ENCODE data around the gene NFKBIB.
"Not testable (repeated sequence)": the region's sequence is repeated elsewhere in the genome, so short reads cannot be mapped to it uniquely, and the experiment has no call there.

NFKBIB gene

DNA sequence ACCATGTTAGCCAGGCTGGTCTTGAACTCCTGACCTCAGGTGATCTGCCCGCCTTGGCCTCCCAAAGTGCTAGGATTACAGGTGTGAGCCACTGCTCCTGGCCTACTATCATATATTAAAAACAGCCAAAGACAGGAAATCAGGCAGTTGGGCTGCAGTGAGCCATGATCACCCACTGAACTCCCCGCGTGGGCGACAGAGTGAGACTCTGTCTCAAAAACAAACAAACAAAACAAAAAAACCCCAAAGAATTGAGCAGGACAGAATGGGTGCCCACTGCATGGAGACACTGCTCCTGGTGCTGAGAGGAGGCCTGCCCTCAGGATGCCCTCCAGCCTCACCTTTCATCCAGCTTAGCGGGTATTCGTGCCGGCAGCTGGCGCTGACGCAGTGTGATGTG, 16.5 kb upstream of the NFKBIB start:
- no peak overlapping the region for H3K4me3 ChIP-seq (ENCODE audit: low read depth, low read length)
- TF ChIP-seq, protein P1, sequence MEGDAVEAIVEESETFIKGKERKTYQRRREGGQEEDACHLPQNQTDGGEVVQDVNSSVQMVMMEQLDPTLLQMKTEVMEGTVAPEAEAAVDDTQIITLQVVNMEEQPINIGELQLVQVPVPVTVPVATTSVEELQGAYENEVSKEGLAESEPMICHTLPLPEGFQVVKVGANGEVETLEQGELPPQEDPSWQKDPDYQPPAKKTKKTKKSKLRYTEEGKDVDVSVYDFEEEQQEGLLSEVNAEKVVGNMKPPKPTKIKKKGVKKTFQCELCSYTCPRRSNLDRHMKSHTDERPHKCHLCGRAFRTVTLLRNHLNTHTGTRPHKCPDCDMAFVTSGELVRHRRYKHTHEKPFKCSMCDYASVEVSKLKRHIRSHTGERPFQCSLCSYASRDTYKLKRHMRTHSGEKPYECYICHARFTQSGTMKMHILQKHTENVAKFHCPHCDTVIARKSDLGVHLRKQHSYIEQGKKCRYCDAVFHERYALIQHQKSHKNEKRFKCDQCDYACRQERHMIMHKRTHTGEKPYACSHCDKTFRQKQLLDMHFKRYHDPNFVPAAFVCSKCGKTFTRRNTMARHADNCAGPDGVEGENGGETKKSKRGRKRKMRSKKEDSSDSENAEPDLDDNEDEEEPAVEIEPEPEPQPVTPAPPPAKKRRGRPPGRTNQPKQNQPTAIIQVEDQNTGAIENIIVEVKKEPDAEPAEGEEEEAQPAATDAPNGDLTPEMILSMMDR (IDR thresholded peaks at IDR 0.05; ENCODE audit: low read depth, low read length) = no peak
- no peak for DNase-seq (ENCODE audit: low read depth, low spot score)
- in situ Hi-C loops (cut with HindIII; ENCODE audit: low sequenced_read_pairs) = no loop called here

DNA sequence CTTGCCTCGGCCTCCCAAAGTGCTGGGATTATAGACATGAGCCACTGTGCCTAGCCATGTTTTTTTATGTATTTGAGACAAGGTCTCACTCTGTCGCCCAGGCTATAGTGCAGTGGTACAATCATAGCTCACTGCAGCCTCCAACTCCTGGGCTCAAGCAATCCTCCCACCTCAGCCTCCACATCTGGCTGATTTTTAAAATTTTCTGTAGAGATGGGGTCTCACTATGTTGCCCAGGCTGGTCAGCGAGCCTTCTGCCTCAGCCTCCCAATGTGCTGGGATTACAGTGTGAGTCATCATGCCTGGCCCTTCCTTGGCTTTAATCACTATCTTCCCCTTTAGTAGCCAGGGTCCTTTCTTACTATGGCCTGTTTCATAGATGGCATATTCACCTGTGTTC, 15.1 kb upstream of the NFKBIB start:
- H3K4me3 ChIP-seq (ENCODE audit: low read depth, low read length); in situ Hi-C loops (cut with HindIII; ENCODE audit: low sequenced_read_pairs); DNase-seq (ENCODE audit: low read depth, low spot score): not testable (repeated sequence)

DNA sequence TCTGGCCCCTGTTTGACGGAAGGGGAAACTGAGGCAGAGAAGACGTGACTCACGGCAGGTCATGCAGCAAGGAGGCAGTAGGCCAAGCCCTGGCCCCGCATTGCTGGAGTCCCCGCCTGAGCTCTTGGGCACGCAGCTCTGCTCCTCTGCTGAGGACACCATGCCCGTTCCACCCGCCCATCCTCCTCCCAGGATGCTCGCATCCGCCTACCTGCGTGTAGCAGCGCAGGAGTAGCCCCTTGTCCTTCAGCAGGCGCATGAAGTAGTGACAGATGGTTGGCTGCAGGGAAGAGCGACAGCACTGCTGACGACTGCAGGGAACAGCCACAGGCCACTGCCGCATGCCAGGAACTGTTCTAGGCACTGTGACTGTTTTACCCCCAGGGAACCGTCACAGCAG, 10.9 kb upstream of the NFKBIB start:
- TF ChIP-seq, protein P1 (IDR thresholded peaks at IDR 0.05; ENCODE audit: low read depth, low read length) = no peak
- in situ Hi-C loops (cut with HindIII; ENCODE audit: low sequenced_read_pairs) = no loop called here
- DNase-seq (ENCODE audit: low read depth, low spot score) = no peak
- H3K4me3 ChIP-seq (ENCODE audit: low read depth, low read length) = no peak overlapping the region

DNA sequence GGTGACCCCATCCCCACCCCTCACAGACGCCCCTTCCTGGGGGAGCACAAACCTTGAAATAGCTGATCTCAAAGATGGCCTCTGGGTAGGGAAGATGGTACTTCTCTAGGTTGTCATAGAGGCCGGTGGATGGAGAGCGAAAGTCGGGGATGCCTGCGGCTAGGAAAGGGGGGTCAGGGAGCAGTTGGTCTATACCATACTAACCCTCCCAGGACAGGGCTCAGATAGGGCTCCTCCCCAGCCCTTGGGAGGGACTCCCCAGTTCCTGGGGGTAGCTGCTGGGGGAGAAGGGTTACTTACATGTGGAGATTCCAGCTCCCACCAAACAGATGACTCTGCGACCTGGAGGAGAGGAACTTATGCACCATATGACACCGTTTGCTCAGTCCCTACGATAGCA, 10.0 kb upstream of the NFKBIB start:
- H3K4me3 ChIP-seq (ENCODE audit: low read depth, low read length) = no peak overlapping the region
- in situ Hi-C loops (cut with HindIII; ENCODE audit: low sequenced_read_pairs) = no loop called here
- DNase-seq (ENCODE audit: low read depth, low spot score) = no peak
- TF ChIP-seq, protein P1 (IDR thresholded peaks at IDR 0.05; ENCODE audit: low read depth, low read length) = no peak

DNA sequence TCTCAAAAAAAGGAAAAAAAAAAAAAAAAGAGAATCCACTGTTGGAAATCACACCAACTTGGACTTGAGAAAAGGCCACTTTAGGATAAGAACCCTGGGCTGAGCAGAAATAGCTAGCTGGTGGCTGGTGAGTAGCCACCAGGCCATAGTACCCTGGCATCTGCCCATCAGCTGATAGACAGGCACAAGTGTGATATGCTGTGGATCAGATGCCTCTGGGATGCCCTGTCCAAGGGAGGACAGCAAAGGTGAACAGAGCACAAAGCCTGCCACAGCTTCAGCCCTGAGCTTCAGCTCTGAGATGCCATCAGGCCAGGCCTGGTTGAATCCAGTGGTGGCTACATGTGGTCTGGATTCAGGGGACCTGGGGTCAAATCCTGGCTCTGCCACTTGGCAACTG, 9.1 kb upstream of the NFKBIB start:
- in situ Hi-C loops (cut with HindIII; ENCODE audit: low sequenced_read_pairs) = no loop called here
- no peak for DNase-seq (ENCODE audit: low read depth, low spot score)
- TF ChIP-seq, protein P1 (IDR thresholded peaks at IDR 0.05; ENCODE audit: low read depth, low read length) = no peak
- H3K4me3 ChIP-seq (ENCODE audit: low read depth, low read length) = no peak overlapping the region

DNA sequence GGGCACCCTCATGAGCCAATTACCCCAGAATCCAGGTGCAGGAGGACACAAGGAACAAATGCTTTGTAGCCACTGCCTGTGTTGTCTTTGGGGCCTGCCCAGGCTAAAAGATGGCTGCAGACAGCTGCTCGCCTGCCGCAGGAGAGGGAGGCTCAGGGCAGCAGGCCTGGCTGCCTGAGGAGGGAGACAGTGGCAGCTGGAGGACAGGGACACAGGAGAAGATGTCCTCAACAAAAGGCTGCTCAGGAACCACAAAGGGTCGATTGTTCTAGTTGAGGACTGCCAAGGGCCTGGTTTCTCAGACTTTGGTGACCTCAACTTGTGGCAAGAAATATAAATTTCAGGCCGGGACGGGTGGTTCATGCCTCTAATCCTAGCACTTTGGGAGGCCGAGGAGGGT, 8.0 kb upstream of the NFKBIB start:
- in situ Hi-C loops (cut with HindIII; ENCODE audit: low sequenced_read_pairs) = no loop called here
- no peak overlapping the region for H3K4me3 ChIP-seq (ENCODE audit: low read depth, low read length)
- TF ChIP-seq, protein P1 (IDR thresholded peaks at IDR 0.05; ENCODE audit: low read depth, low read length) = no peak
- DNase-seq (ENCODE audit: low read depth, low spot score) = no peak

DNA sequence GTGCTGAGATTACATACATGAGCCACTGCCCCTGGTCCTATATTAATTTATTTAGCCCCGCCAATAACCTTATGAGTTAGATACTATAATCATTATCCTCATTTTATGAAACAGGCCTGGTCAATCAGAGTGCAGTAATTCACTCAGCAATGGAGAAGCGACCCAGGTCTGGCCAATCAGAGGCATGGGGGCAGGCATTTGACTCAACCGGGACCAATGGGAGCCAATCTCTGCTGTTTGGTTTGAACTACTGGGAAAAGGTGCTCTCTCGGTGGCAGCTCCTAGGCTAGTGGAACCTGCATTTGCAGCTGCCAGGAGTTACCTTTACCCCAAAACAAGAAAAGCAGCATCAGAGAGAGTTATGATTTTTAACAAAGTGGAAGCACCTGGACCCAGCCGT, 6.9 kb upstream of the NFKBIB start:
- TF ChIP-seq, protein P1 (IDR thresholded peaks at IDR 0.05; ENCODE audit: low read depth, low read length) = no peak
- no peak for DNase-seq (ENCODE audit: low read depth, low spot score)
- H3K4me3 ChIP-seq (ENCODE audit: low read depth, low read length) = no peak overlapping the region
- in situ Hi-C loops (cut with HindIII; ENCODE audit: low sequenced_read_pairs) = no loop called here

Data from astrocyte of the spinal cord (primary cell).